ENCODE data around the gene GRK4.
"Not testable (repeated sequence)": the region's sequence is repeated elsewhere in the genome, so short reads cannot be mapped to it uniquely, and the experiment has no call there.

The GRK4 gene

DNA sequence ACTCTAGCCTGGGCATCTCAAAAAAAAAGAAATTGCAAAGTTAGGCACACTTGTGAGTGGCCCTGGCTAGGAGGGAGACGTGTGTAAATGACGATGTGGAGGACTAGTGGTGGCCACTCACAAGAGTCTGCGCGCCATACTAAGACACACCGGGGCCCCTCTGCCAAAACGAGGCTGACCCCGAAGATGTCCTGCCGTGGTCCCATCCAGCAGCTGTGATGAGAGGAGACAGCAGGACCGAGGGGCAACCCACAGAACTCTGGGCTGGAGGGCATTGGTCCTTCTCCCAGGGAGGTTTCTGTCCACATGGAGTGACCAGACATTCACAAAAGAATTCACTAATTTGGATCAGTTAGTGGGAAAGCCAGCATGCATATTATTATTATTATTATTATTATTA, 47.6 kb upstream of the GRK4 start:
- TF ChIP-seq ZNF701 (tag by site-specific recombination; IDR thresholded peaks at IDR 0.05) (no peak), EGR2 (tag by site-specific recombination; IDR thresholded peaks at IDR 0.05; ENCODE audit: low read depth) (no peak)
- peaks cover 0 to 50% of the 10 kb centered on the region in 2 experiments; a peak in 2 of 3 replicates for H3K36me3 ChIP-seq (ENCODE audit: control insufficient read depth in 2 of 2, insufficient read depth in 1 of 2, low read length in 2 of 2)
- POLR2A ChIA-PET, result no interaction called here
- no peaks in the 10 kb centered on the region for H3K4me1 ChIP-seq (ENCODE audit: control insufficient read depth, insufficient read depth, low read length)
- no peaks in the 10 kb centered on the region for H3K9me3 ChIP-seq (ENCODE audit: control insufficient read depth, insufficient read depth, low read depth, low read length)
- CTCF ChIA-PET, result interaction anchor here (0.6 kb wide), 1 partner anchor 214 kb away, joined by 8 read pairs; no protein-coding TSS in a partner anchor
- H3K27ac ChIP-seq (ENCODE audit: extremely low read depth, low read depth, low read length), result no peak overlapping the region
- H3K4me3 ChIP-seq (ENCODE audit: low read depth, low read length), result no peak overlapping the region

DNA sequence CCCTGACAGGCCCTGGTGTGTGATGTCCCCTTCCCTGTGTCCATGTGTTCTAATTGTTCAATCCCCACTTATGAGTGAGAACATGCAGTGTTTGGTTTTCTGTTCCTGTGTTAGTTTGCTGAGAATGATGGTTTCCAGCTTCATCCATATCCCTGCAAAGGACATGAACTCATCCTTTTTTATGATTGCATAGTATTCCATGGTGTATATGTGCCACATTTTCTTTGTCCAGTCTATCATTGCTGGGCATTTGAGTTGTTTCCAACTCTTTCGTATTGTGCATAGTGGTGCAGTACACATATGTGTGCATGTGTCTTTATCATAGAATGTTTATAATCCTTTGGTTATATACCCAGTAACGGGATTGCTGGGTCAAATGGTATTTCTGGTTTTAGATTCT, 46.7 kb upstream of the GRK4 start:
- H3K9me3 ChIP-seq (ENCODE audit: control insufficient read depth, insufficient read depth, low read depth, low read length); POLR2A ChIA-PET; H3K4me1 ChIP-seq (ENCODE audit: control insufficient read depth, insufficient read depth, low read length); H3K27ac ChIP-seq (ENCODE audit: extremely low read depth, low read depth, low read length); H3K4me3 ChIP-seq (ENCODE audit: low read depth, low read length): not testable (repeated sequence)
- CTCF ChIA-PET, result interaction anchor here (0.6 kb wide), 1 partner anchor 220 kb away, joined by 4 read pairs; no protein-coding TSS in a partner anchor
- H3K36me3 ChIP-seq (ENCODE audit: control insufficient read depth in 2 of 2, insufficient read depth in 1 of 2, low read length in 2 of 2), result peaks cover 0 to 43% of the 10 kb centered on the region in 2 experiments; a peak in 2 of 3 replicates
- peak; percentile 88 for TF ChIP-seq ZNF146 (tag by site-specific recombination; IDR thresholded peaks at IDR 0.05)

DNA sequence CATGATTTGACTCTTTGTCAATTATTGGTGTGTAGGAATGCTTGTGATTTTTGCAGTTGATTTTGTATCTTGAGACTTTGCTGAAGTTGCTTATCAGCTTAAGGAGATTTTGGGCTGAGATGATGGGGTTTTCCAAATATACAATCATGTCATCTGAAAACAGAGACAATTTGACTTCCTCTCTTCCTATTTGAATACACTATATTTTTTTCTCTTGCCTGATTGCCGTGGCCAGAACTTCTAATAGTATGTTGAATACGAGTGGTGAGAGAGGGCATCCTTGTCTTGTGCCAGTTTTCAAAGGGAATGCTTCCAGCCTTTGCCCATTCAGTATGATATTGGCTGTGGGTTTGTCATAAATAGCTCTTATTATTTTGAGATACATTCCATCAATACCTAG, 45.1 kb upstream of the GRK4 start:
- CTCF ChIA-PET; H3K4me1 ChIP-seq (ENCODE audit: control insufficient read depth, insufficient read depth, low read length); H3K27ac ChIP-seq (ENCODE audit: extremely low read depth, low read depth, low read length); H3K4me3 ChIP-seq (ENCODE audit: low read depth, low read length); POLR2A ChIA-PET; H3K9me3 ChIP-seq (ENCODE audit: control insufficient read depth, insufficient read depth, low read depth, low read length): not testable (repeated sequence)
- peaks cover 0 to 38% of the 10 kb centered on the region in 2 experiments; a peak in 2 of 3 replicates for H3K36me3 ChIP-seq (ENCODE audit: control insufficient read depth in 2 of 2, insufficient read depth in 1 of 2, low read length in 2 of 2)

DNA sequence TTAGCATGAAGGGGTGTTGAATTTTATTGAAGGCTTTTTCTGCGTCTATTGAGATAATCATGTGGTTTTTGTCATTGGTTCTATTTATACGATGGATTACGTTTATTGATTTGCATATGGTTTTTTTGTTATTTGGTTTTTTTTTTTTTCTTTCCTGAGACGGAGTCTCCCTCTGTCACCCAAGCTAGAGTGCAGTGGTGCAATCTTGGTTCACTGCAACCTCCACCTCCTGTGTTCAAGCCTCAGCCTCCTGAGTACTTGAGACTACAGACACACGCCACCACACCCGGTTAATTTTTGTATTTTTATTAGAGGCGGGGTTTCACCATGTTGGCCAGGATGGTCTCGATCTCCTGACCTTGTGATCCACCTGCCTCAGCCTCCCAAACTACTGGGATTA, 44.7 kb upstream of the GRK4 start:
- H3K4me1 ChIP-seq (ENCODE audit: control insufficient read depth, insufficient read depth, low read length); H3K9me3 ChIP-seq (ENCODE audit: control insufficient read depth, insufficient read depth, low read depth, low read length); POLR2A ChIA-PET; CTCF ChIA-PET; H3K4me3 ChIP-seq (ENCODE audit: low read depth, low read length); H3K27ac ChIP-seq (ENCODE audit: extremely low read depth, low read depth, low read length): not testable (repeated sequence)
- peaks cover 0 to 38% of the 10 kb centered on the region in 2 experiments; a peak in 2 of 3 replicates for H3K36me3 ChIP-seq (ENCODE audit: control insufficient read depth in 2 of 2, insufficient read depth in 1 of 2, low read length in 2 of 2)

DNA sequence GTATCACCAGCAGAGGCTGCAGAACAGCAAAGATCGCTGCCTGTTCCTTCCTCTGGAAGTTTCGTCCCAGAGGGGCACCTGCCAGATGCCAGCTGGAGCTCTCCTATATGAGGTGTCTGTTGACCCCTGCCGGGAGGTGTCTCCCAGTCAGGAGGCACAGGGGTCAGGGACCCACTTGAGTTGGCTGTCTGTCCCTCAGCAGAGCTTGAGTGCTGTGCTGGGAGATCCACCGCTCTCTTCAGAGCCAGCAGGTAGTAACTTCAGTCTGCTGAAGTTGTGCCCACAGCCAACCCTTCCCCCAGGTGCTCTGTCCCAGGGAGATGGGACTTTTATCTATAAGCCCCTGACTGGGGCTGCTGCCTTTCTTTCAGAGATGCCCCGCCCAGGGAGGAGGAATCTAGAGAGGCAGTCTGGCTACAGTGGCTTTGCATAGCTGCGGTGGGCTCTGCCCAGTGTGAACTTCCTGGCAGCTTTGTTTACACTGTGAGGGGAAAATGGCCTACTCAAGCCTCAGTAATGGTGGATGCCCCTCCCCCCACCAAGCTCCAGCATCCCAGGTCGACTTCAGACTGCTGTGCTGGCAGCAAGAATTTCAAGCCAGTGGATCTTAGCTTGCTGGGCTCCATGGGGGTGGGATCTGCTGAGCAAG, 40.8 kb upstream of the GRK4 start:
- not testable (repeated sequence) for H3K27ac ChIP-seq (ENCODE audit: extremely low read depth, low read depth, low read length)

DNA sequence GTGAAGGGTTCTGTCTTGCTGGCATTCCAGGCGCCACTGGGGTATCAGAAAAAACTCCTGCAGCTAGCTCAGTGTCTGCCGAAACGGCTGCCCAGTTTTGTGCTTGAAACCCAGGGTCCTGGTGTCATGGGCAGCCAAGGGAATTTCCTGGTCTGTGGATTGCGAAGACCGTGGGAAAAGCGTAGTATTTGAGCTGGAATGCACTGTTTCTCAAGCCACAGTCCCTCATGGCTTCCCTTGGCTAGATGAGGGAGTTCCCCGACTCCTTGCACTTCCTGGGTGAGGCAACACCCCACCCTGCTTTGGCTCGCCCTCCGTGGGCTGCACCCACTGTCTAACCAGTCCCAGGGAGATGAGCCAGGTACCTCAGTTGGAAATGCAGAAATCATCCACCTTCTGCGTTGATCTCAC, 40.2 kb upstream of the GRK4 start:
- Histone ChIP-seq H3K9me3 (ENCODE audit: control insufficient read depth, insufficient read depth, low read depth, low read length) (no peaks in the 10 kb centered on the region), H3K4me1 (ENCODE audit: control insufficient read depth, insufficient read depth, low read length) (no peaks in the 10 kb centered on the region), H3K36me3 (ENCODE audit: control insufficient read depth in 2 of 2, insufficient read depth in 1 of 2, low read length in 2 of 2) (peaks cover 0 to 50% of the 10 kb centered on the region in 2 experiments; a peak in 2 of 3 replicates), H3K27ac (ENCODE audit: extremely low read depth, low read depth, low read length) (no peak overlapping the region), H3K4me3 (ENCODE audit: low read depth, low read length) (no peak overlapping the region)
- TF ChIP-seq, protein P1, sequence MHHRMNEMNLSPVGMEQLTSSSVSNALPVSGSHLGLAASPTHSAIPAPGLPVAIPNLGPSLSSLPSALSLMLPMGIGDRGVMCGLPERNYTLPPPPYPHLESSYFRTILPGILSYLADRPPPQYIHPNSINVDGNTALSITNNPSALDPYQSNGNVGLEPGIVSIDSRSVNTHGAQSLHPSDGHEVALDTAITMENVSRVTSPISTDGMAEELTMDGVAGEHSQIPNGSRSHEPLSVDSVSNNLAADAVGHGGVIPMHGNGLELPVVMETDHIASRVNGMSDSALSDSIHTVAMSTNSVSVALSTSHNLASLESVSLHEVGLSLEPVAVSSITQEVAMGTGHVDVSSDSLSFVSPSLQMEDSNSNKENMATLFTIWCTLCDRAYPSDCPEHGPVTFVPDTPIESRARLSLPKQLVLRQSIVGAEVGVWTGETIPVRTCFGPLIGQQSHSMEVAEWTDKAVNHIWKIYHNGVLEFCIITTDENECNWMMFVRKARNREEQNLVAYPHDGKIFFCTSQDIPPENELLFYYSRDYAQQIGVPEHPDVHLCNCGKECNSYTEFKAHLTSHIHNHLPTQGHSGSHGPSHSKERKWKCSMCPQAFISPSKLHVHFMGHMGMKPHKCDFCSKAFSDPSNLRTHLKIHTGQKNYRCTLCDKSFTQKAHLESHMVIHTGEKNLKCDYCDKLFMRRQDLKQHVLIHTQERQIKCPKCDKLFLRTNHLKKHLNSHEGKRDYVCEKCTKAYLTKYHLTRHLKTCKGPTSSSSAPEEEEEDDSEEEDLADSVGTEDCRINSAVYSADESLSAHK (tag by site-specific recombination; IDR thresholded peaks at IDR 0.05), result no peak
- TF ChIP-seq SP2 (tag by site-specific recombination; IDR thresholded peaks at IDR 0.05), result no peak
- TF ChIP-seq ZNF138 (tag by site-specific recombination; IDR thresholded peaks at IDR 0.05; ENCODE audit: borderline replicate concordance), result no peak
- ChIA-PET POLR2A (no interaction called here), CTCF (no interaction called here)

More for the DNA sequence above, 40.8 kb upstream of the GRK4 start:
- H3K4me3 ChIP-seq (ENCODE audit: low read depth, low read length); H3K9me3 ChIP-seq (ENCODE audit: control insufficient read depth, insufficient read depth, low read depth, low read length); POLR2A ChIA-PET; CTCF ChIA-PET; H3K4me1 ChIP-seq (ENCODE audit: control insufficient read depth, insufficient read depth, low read length): not testable (repeated sequence)
- peaks cover 0 to 45% of the 10 kb centered on the region in 2 experiments; a peak in 2 of 3 replicates for H3K36me3 ChIP-seq (ENCODE audit: control insufficient read depth in 2 of 2, insufficient read depth in 1 of 2, low read length in 2 of 2)

All from HEK293 (cell line).